K562 (cell line): ENCODE data around the gene ZNRF1. TPM values are rescaled to one million over a fixed set of nuclear protein-coding genes. Genes with fewer than 3 reads are reported as not detected.

Source experiments
- CREB1 ChIP-seq, 2 experiments: sonication (generic) in 1 of 2; formaldehyde crosslinking in 1 of 2; IDR thresholded peaks; 2 replicates each; pipeline versions ENCODE4 v1.6.1 to v1.8.0; 2012 to 2022; ENCODE audit warnings: inconsistent platforms in 1 of 2, mild to moderate bottlenecking in 1 of 2, missing genetic modification reagents in 1 of 2, moderate library complexity in 1 of 2
- FOS ChIP-seq: IDR thresholded peaks from 3 replicates; pipeline ENCODE4 v1.6.1; 2011; ENCODE audit not compliant: insufficient read length; ENCODE audit errors: extremely low read depth
- HDAC1 ChIP-seq, 2 experiments: fragments of 450-650 bp; IDR thresholded peaks; 2 replicates each; pipeline ENCODE4 v1.6.1; 2016 to 2017; ENCODE audit warnings: inconsistent platforms in 1 of 2, mild to moderate bottlenecking in 1 of 2, moderate library complexity in 1 of 2
- JUND ChIP-seq, 2 experiments: IDR thresholded peaks; 2 replicates in 1 of 2; 3 replicates in 1 of 2; pipeline ENCODE4 v1.6.1; 2011; ENCODE audit warnings: borderline replicate concordance in 2 of 2, low read depth in 2 of 2, low read length in 2 of 2, improper control_type of control experiment in 1 of 2, missing biosample characterization in 1 of 2, missing genetic modification characterization in 1 of 2, missing genetic modification reagents in 1 of 2
- MAX ChIP-seq: sonication (generic); formaldehyde crosslinking; IDR thresholded peaks from 2 replicates; pipeline ENCODE4 v1.9.0; 2022; ENCODE audit warnings: mild to moderate bottlenecking, missing genetic modification reagents
- NEUROD1 ChIP-seq: fragments of 150-350 bp; IDR thresholded peaks from 2 replicates; pipeline ENCODE4 v1.6.1; 2014; ENCODE audit warnings: borderline replicate concordance, low read length, low read depth; ENCODE audit not compliant: partially characterized antibody
- NR2C2 ChIP-seq, 2 experiments: fragments of 200-800 bp in 1 of 2; sonication (Bioruptor generic) in 1 of 2; sonication (generic) in 1 of 2; formaldehyde crosslinking in 1 of 2; IDR thresholded peaks; 2 replicates each; pipeline versions ENCODE4 v1.6.1 to v1.8.0; 2016 to 2022; ENCODE audit warnings: mild to moderate bottlenecking in 1 of 2, missing compliant biosample characterization in 1 of 2, missing genetic modification characterization in 1 of 2, missing genetic modification reagents in 1 of 2
- POLR2G ChIP-seq: fragments of 200-400 bp; formaldehyde crosslinking; IDR thresholded peaks from 2 replicates; pipeline ENCODE4 v1.6.1; 2017; ENCODE audit warnings: low read depth, mild to moderate bottlenecking, antibody characterized with exemption, low read length, moderate library complexity
- PRMT5 ChIP-seq: sonication (generic); formaldehyde crosslinking; IDR thresholded peaks from 2 replicates; pipeline ENCODE4 v1.5.0; 2020; ENCODE audit warnings: missing genetic modification reagents
- RB1 ChIP-seq: fragments of 450-650 bp; IDR thresholded peaks from 2 replicates; pipeline ENCODE4 v1.6.1; 2017; ENCODE audit warnings: low read depth, mild to moderate bottlenecking
- RBBP5 ChIP-seq: fragments of 200-600 bp; sonication (generic); IDR thresholded peaks from 2 replicates; pipeline ENCODE4 v1.6.1; 2012; ENCODE audit warnings: borderline replicate concordance, mild to moderate bottlenecking, low read length, control low read depth, inconsistent platforms; ENCODE audit not compliant: insufficient read depth, poor library complexity, severe bottlenecking
- SAP30 ChIP-seq: fragments of 200-600 bp; sonication (generic); IDR thresholded peaks from 2 replicates; pipeline ENCODE4 v1.6.1; 2012; ENCODE audit warnings: borderline replicate concordance, low read depth, mild to moderate bottlenecking, moderate library complexity, low read length, control low read depth, inconsistent platforms; ENCODE audit not compliant: insufficient read depth, poor library complexity, severe bottlenecking
- SP2 ChIP-seq: IDR thresholded peaks from 2 replicates; pipeline ENCODE4 v1.6.1; 2011; ENCODE audit warnings: mild to moderate bottlenecking, low read depth, low read length, moderate library complexity; ENCODE audit not compliant: poor library complexity, severe bottlenecking; ENCODE audit errors: extremely low read depth
- TGIF2 ChIP-seq: sonication (generic); formaldehyde crosslinking; IDR thresholded peaks from 2 replicates; pipeline ENCODE4 v1.8.1; 2022; ENCODE audit warnings: mild to moderate bottlenecking, missing genetic modification reagents, moderate library complexity
- ZNF717 ChIP-seq: fragments of 250-450 bp; sonication (Bioruptor Pico); IDR thresholded peaks from 2 replicates; pipeline ENCODE4 v1.5.0; 2021
- polyA plus RNA-seq, 8 experiments: library from polyadenylated mRNA; depleted of rRNA in 4 of 8; stranded (reverse) in 5 of 8; unstranded in 3 of 8; fragments of >200 nt; fragmentation: Nextera tagmentation in 2 of 8; fragmentation: Illumina TruSeq in 1 of 8; extraction: Ambion mirVana in 2 of 8; extraction: Trizol in 1 of 8; gene quantifications; 2 replicates each; pipeline versions ENCODE4 v1.2.1 to v1.2.3, GENCODE V29; 2011 to 2014; ENCODE audit warnings: inconsistent platforms in 1 of 8, missing spikeins in 1 of 8
- total RNA-seq, 7 experiments: library from RNA; depleted of rRNA in 6 of 7; stranded (reverse); fragments of >200 nt in 6 of 7; fragmentation: Illumina TruSeq in 2 of 7; extraction: Trizol in 2 of 7; gene quantifications; 2 replicates each; pipeline versions ENCODE4 v1.2.1 to v1.2.3, GENCODE V29; 2011 to 2021; ENCODE audit warnings: low replicate concordance in 1 of 7
- TF ChIP-seq, protein P1 (sequence below), 2 experiments: fragments of 450-650 bp; IDR thresholded peaks; 2 replicates each; pipeline ENCODE4 v1.6.1; 2018; ENCODE audit warnings: mild to moderate bottlenecking in 2 of 2, low read depth in 1 of 2; ENCODE audit not compliant: partially characterized antibody in 2 of 2
- TF ChIP-seq, protein P2 (sequence below): fragments of 200-400 bp; formaldehyde crosslinking; IDR thresholded peaks from 2 replicates; pipeline ENCODE4 v1.6.1; 2017; ENCODE audit warnings: mild to moderate bottlenecking, low read depth, low read length, moderate library complexity

Gene ZNRF1
- total and polyA plus RNA-seq, 9 of the 15 experiments (the other 6 are each of a cell fraction or from before 2014, with no cell fraction given): 9.5 to 37.7 (median 20.0) TPM

DNA sequence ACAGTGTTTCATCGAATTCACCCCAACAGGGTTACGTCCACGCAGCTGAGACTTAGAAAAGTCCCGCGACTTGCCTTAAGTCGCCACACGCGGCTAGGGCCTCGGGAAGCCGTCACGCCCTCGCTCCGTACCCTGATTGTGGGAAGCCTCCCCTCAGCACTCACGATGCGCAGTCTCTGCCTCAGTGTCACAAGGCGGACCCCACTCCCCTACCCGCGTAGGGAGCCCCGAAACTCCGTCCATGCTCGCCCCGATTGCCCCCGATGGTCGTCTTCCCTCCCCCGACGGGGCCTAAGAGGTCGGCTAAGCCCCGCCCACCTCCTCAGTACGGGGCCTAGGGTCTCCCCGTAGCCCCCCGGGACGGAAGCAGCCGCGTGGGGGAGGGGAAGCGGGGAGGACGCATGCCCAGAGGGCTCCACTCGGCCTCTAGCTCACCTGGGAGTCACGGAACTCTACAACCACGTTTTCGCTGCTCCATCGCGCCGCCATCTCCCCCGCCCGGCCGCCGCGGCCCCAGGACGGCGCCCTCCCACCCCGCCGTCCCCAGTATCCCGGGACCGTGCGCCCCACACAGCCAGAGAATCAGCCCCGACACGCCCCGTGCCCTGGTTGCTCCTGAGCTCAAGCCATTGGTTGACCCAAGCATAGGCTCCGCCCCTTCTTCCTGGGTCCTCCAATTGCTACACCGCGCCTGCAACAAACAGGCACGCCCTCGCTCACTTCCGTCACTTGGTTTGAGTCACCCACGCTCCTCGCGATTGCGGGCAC, 14.1 kb upstream of the ZNRF1 start, which contains the start of gene WDR59 (continued):
- TF ChIP-seq, protein P1, sequence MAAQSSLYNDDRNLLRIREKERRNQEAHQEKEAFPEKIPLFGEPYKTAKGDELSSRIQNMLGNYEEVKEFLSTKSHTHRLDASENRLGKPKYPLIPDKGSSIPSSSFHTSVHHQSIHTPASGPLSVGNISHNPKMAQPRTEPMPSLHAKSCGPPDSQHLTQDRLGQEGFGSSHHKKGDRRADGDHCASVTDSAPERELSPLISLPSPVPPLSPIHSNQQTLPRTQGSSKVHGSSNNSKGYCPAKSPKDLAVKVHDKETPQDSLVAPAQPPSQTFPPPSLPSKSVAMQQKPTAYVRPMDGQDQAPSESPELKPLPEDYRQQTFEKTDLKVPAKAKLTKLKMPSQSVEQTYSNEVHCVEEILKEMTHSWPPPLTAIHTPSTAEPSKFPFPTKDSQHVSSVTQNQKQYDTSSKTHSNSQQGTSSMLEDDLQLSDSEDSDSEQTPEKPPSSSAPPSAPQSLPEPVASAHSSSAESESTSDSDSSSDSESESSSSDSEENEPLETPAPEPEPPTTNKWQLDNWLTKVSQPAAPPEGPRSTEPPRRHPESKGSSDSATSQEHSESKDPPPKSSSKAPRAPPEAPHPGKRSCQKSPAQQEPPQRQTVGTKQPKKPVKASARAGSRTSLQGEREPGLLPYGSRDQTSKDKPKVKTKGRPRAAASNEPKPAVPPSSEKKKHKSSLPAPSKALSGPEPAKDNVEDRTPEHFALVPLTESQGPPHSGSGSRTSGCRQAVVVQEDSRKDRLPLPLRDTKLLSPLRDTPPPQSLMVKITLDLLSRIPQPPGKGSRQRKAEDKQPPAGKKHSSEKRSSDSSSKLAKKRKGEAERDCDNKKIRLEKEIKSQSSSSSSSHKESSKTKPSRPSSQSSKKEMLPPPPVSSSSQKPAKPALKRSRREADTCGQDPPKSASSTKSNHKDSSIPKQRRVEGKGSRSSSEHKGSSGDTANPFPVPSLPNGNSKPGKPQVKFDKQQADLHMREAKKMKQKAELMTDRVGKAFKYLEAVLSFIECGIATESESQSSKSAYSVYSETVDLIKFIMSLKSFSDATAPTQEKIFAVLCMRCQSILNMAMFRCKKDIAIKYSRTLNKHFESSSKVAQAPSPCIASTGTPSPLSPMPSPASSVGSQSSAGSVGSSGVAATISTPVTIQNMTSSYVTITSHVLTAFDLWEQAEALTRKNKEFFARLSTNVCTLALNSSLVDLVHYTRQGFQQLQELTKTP (IDR thresholded peaks at IDR 0.05; ENCODE audit: low read depth in 1 of 2, partially characterized antibody in 2 of 2): peak in 1 of 2 experiments; percentile 10
- TF ChIP-seq PRMT5 (CRISPR knock-in tag) (0 out of 2 replicates have a peak, but pooled peaks have one; percentile 49), JUND (IDR thresholded peaks at IDR 0.05; ENCODE audit: borderline replicate concordance, low read depth, low read length) (0 out of 2 replicates have a peak, but pooled peaks have one; percentile 80), JUND (tag; IDR thresholded peaks at IDR 0.05; ENCODE audit: borderline replicate concordance, low read depth, low read length) (peak; percentile 54; the same call in 1 of the 3 replicates), CREB1 (IDR thresholded peaks at IDR 0.05) (peak; percentile 89), CREB1 (CRISPR knock-in tag; IDR thresholded peaks at IDR 0.05) (peak; percentile 12; the same call in 1 of the 2 replicates), FOS (peak; percentile 75), NEUROD1 (peak; percentile 46), SAP30 (peak; percentile 39), SP2 (peak; percentile 54), RBBP5 (peak; percentile 69), MAX (CRISPR knock-in tag) (peak; percentile 72; the same call in 1 of the 2 replicates), RB1 (0 out of 2 replicates have a peak, but pooled peaks have one; percentile 28), ZNF717 (CRISPR knock-in tag) (no peak), HDAC1 (IDR thresholded peaks at IDR 0.05) (0 out of 4 replicates have a peak, but pooled peaks of 1 of the 2 experiments have one; percentile 55), TGIF2 (CRISPR knock-in tag) (0 out of 2 replicates have a peak, but pooled peaks have one; percentile 47), NR2C2 (CRISPR knock-in tag; IDR thresholded peaks at IDR 0.05) (0 out of 2 replicates have a peak, but pooled peaks have one; percentile 80), NR2C2 (tag; IDR thresholded peaks at IDR 0.05) (no peak), POLR2G (peak; percentile 89)
- TF ChIP-seq, protein P2, sequence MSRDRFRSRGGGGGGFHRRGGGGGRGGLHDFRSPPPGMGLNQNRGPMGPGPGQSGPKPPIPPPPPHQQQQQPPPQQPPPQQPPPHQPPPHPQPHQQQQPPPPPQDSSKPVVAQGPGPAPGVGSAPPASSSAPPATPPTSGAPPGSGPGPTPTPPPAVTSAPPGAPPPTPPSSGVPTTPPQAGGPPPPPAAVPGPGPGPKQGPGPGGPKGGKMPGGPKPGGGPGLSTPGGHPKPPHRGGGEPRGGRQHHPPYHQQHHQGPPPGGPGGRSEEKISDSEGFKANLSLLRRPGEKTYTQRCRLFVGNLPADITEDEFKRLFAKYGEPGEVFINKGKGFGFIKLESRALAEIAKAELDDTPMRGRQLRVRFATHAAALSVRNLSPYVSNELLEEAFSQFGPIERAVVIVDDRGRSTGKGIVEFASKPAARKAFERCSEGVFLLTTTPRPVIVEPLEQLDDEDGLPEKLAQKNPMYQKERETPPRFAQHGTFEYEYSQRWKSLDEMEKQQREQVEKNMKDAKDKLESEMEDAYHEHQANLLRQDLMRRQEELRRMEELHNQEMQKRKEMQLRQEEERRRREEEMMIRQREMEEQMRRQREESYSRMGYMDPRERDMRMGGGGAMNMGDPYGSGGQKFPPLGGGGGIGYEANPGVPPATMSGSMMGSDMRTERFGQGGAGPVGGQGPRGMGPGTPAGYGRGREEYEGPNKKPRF: no peak
